Mucosa of descending colon (tissue), 3 donors: Measurements from ENCODE around the gene ITFG2. TPM values are rescaled to one million over a fixed set of nuclear protein-coding genes. Genes with fewer than 3 reads are reported as not detected.

Experiments
- ATAC-seq: fragments of 200-7000 bp; cut with Tn5 transposase; one replicate; pipeline ENCODE4 v1.9.1; 2020; ENCODE audit warnings: mild to moderate bottlenecking, moderate library complexity
- DNase-seq, 3 donors: peaks; one replicate each; pipeline ENCODE4 v3.0.0-alpha.2; 2020
- H3K36me3 ChIP-seq: fragments of 200-600 bp; one replicate; pipeline ENCODE4 v1.8.0; 2021; ENCODE audit warnings: low read depth, mild to moderate bottlenecking
- H3K4me1 ChIP-seq: fragments of 200-600 bp; one replicate; pipeline ENCODE4 v1.8.0; 2021; ENCODE audit warnings: low read depth, mild to moderate bottlenecking
- H3K4me3 ChIP-seq: fragments of 200-600 bp; one replicate; pipeline ENCODE4 v1.8.0; 2021; ENCODE audit warnings: mild to moderate bottlenecking
- H3K9me3 ChIP-seq: fragments of 200-600 bp; one replicate; pipeline ENCODE4 v1.8.0; 2021; ENCODE audit warnings: mild to moderate bottlenecking
- intact Hi-C, 2 donors: fragments of 100-400 bp; cut with DNase I in 1 of 2; cut with micrococcal nuclease in 1 of 2; formaldehyde crosslinking; loops; one replicate each; pipeline versions ENCODE4 v1.11.0 to v1.11.1; 2022; cut with DNase I, micrococcal nuclease
- total RNA-seq, 3 donors: library from RNA; stranded (reverse); fragmentation: NEBNext Ultra II Directional in 2 of 3; extraction: Animal tissue kit (Norgen Biotek cat#: 25700) in 2 of 3; gene quantifications; one replicate each; pipeline versions ENCODE4 v1.2.1 to v1.2.4, GENCODE V29; 2021 to 2023
- TF ChIP-seq, protein P1 (sequence below): fragments of 200-600 bp; IDR thresholded peaks from one replicate; pipeline ENCODE4 v1.8.0; 2022; ENCODE audit warnings: antibody characterized with exemption, mild to moderate bottlenecking
- donor health status: DM: no; HTN: no; CAD: no; lungs with moderate emphysema.
- donor health status: DM: no; HTN: no; CAD: no.
- donor health status: DM: no; HTN: yes; CAD: no.

ITFG2 gene
- total RNA-seq, 3 donors from 2014 or later, result 37.9 to 55.4 (median 38.0) TPM

DNA sequence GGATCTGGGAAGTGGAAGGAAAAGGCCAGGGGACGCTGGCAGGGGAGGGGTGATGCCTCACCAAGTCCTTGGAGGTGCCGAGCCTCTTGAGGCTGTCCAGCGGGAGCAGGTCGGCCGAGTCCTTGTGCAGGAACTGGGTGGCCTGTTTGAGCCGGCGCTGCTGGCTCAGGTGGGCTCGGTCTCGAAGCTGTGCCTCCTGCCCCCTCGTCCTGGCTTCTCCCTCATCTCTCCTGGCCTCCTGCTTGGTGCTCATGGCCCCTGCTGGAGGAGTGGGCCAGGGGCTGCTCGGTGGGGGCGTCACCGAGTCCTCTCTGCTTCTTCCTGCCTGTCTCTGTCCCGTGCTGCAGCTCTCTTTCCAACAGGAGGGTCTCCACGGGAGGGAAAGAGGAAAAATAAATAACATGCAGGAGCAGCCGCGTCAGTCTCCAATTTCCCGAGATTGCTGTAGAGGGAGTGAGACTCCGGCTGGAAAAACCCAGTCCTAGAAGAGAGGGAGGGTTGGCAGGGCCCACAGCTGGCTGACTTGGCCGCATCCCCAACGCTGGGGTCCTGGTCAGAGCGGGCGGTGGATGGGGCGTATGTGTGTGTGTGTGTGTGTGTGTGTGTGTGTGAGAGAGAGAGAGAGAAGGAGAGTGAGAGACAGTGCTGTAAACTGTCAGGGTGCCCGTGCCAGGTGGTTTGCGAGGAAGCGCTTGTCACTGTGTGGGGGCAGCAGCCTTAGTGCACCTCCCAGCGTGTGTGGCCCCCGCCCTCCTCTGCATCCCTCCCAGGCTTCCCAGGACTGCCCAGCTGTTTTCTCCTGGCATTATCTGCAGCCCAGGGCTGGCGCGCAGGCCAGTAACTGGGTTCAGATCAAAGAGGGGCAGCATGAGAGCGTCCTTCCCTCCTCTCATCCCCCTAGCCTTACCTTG lies 22.4 kb downstream of the ITFG2 start, which contains the start of gene NRIP2:
NRIP2 (minus strand) TSS at position 455 of the 911 bp plus-strand sequence; CDS start at position 403, 52 bp downstream.
- no peak for DNase-seq
- TF ChIP-seq, protein P1, sequence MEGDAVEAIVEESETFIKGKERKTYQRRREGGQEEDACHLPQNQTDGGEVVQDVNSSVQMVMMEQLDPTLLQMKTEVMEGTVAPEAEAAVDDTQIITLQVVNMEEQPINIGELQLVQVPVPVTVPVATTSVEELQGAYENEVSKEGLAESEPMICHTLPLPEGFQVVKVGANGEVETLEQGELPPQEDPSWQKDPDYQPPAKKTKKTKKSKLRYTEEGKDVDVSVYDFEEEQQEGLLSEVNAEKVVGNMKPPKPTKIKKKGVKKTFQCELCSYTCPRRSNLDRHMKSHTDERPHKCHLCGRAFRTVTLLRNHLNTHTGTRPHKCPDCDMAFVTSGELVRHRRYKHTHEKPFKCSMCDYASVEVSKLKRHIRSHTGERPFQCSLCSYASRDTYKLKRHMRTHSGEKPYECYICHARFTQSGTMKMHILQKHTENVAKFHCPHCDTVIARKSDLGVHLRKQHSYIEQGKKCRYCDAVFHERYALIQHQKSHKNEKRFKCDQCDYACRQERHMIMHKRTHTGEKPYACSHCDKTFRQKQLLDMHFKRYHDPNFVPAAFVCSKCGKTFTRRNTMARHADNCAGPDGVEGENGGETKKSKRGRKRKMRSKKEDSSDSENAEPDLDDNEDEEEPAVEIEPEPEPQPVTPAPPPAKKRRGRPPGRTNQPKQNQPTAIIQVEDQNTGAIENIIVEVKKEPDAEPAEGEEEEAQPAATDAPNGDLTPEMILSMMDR, result no peak
- Histone ChIP-seq H3K4me1 (no peaks in the 10 kb centered on the region), H3K36me3 (no peaks in the 10 kb centered on the region), H3K4me3 (no peak within 1 kb of the TSS), H3K9me3 (no peaks in the 10 kb centered on the region)
- ATAC-seq, result peak; percentile 48
- intact Hi-C loops, result no loop called here

- ATAC-seq (no peak), DNase-seq (no peak)
- Histone ChIP-seq H3K4me1 (no peaks in the 10 kb centered on the region), H3K4me3 (no peak overlapping the region), H3K9me3 (no peaks in the 10 kb centered on the region), H3K36me3 (no peaks in the 10 kb centered on the region)
- TF ChIP-seq, protein P1, result no peak
- intact Hi-C loops, result no loop called here
These were observed 23.4 kb downstream of the ITFG2 start for GRCh38 chr12:2835691-2836403.

DNA sequence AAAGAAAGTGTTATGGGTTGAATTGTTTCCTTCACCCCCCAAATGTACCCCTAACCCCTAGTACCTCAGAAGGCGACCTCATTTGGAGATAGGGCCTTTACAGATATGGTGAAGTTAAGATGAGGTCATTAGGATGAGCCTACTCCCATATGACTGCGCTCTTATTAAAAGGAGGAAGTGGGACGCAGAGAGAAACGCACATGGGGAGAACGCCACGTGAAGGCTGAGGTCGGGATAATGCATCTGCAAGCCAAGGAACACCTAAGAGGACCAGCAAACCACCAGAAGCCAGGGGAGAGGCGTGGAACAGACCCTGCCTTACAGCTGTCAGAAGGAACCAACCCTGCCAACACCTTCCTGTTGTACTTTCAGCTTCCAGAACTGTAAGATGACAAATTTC lies 24.1 kb downstream of the ITFG2 start:
- Histone ChIP-seq H3K4me1 (no peaks in the 10 kb centered on the region), H3K36me3 (no peaks in the 10 kb centered on the region), H3K9me3 (no peaks in the 10 kb centered on the region), H3K4me3 (no peak overlapping the region)
- TF ChIP-seq, protein P1, result no peak
- intact Hi-C loops, result no loop called here
- ATAC-seq (no peak), DNase-seq (no peak)

DNA sequence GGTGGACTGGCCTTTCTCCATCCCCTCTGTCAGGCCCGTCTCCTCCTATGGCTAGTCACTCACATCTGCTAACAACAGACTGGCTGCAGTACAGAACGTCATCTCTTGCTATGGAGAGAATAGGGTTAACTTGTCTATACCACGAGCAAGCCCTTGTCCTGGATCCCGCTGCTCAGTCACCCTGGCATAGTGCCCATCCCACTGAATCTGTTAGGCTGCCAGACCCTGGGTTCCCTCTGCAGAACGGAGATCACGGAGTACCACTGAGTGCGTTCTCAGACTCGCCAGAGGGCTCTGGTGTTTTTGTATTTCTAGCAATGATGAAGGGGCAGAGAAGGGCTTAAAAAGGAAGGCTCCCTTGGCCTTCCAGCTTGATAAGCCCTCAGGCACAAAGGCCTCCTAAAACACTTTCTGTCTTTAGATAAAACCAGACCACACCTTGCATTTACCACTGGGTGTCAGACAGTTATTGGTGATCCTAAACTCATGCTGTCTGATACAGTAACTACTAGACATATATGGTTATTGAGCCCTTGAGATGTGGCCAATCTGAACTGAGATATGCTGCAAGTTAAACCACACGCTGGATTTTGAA lies 28.7 kb downstream of the ITFG2 start:
- no peaks in the 10 kb centered on the region for H3K9me3 ChIP-seq
- H3K36me3 ChIP-seq, result no peaks in the 10 kb centered on the region
- TF ChIP-seq, protein P1, result no peak
- DNase-seq (no peak), ATAC-seq (no peak)
- intact Hi-C loops, result no loop called here
- no peak overlapping the region for H3K4me3 ChIP-seq
- H3K4me1 ChIP-seq, result no peaks in the 10 kb centered on the region

DNA sequence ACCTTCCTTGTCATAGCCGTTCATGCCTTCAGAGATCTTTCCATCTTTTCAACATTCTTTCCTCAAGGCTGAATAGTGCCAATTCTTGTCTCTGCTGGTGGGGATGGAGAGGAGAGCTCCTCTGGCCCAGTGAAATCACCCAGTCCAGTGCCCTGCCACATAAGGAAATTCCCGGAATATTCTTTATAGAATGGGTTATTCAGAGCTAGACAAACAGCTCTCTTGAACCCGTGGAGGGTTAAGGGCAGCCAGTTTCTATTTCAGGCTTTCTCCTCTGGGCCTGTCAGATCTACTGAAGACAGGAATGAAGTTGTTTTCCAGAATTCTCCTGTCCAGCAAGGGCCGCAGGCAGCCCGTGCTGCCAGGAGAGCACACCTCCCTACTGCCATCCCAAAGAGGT lies 30.5 kb downstream of the ITFG2 start:
- TF ChIP-seq, protein P1, result no peak
- intact Hi-C loops, result no loop called here
- no peak for ATAC-seq

More for the DNA sequence above, 30.5 kb downstream of the ITFG2 start:
- DNase-seq, result no peak
- Histone ChIP-seq H3K4me1 (no peaks in the 10 kb centered on the region), H3K9me3 (no peaks in the 10 kb centered on the region), H3K36me3 (no peaks in the 10 kb centered on the region), H3K4me3 (no peak overlapping the region)
